Heart left ventricle (tissue), 16 donors: ENCODE results near the gene FBXW7. TPM values are rescaled to one million over a fixed set of nuclear protein-coding genes. Genes with fewer than 3 reads are reported as not detected.

Experiments
- ATAC-seq, 4 donors: fragments of 200-7000 bp; cut with Tn5 transposase; one replicate each; pipeline ENCODE4 v1.9.1; 2020 to 2022; ENCODE audit warnings: moderate library complexity in 4 of 4, mild to moderate bottlenecking in 3 of 4, moderate number of reproducible peaks in 1 of 4
- DNase-seq, 5 donors: peaks; one replicate each; pipeline ENCODE4 v3.0.0-alpha.2; 2020
- H3K27ac ChIP-seq, 12 donors: fragments of 200-600 bp; sonication (generic) in 4 of 12; one replicate each; pipeline versions ENCODE4 v1.5.0 to v1.8.0; 2016 to 2022; ENCODE audit warnings: mild to moderate bottlenecking in 2 of 12
- H3K27me3 ChIP-seq, 9 donors: fragments of 200-600 bp; sonication (generic) in 2 of 9; one replicate each; pipeline versions ENCODE4 v1.5.1 to v1.8.0; 2016 to 2022; ENCODE audit warnings: mild to moderate bottlenecking in 3 of 9
- H3K36me3 ChIP-seq, 9 donors: fragments of 200-600 bp; sonication (generic) in 2 of 9; one replicate each; pipeline versions ENCODE4 v1.5.0 to v1.8.0; 2018 to 2022; ENCODE audit warnings: mild to moderate bottlenecking in 2 of 9
- H3K4me1 ChIP-seq, 12 donors: fragments of 200-600 bp; sonication (generic) in 4 of 12; one replicate each; pipeline versions ENCODE4 v1.5.0 to v1.8.0; 2016 to 2022; ENCODE audit warnings: mild to moderate bottlenecking in 3 of 12
- H3K4me3 ChIP-seq, 12 donors: fragments of 200-600 bp; sonication (generic) in 4 of 12; one replicate each; pipeline versions ENCODE4 v1.5.0 to v1.8.0; 2017 to 2022; ENCODE audit warnings: mild to moderate bottlenecking in 9 of 12, moderate library complexity in 4 of 12
- H3K9me3 ChIP-seq, 12 donors: fragments of 200-600 bp; sonication (generic) in 4 of 12; one replicate each; pipeline versions ENCODE4 v1.5.0 to v1.8.0; 2016 to 2022; ENCODE audit warnings: mild to moderate bottlenecking in 1 of 12
- CTCF ChIP-seq, 12 donors: fragments of 200-600 bp; sonication (generic) in 4 of 12; IDR thresholded peaks; one replicate each; pipeline versions ENCODE4 v1.5.0 to v1.8.0; 2018 to 2022; ENCODE audit warnings: antibody characterized with exemption in 12 of 12, mild to moderate bottlenecking in 5 of 12
- POLR2A ChIP-seq, 2 donors: fragments of 450-650 bp; IDR thresholded peaks; one replicate each; pipeline ENCODE4 v1.6.1; 2017; ENCODE audit warnings: antibody characterized with exemption in 2 of 2, mild to moderate bottlenecking in 2 of 2, moderate library complexity in 2 of 2
- WGBS, 4 donors: extraction: QIAGEN DNeasy Blood & Tissue Kit in 2 of 4; methylation state at CpG; one replicate each; pipeline versions ENCODE4 v1.1.5 to v1.1.7; 2013 to 2018; 5-methylcytosine and 5-hydroxymethylcytosine counted together
- intact Hi-C, 10 donors: fragments of 100-400 bp; cut with DNase I; formaldehyde crosslinking; loops; one replicate each; pipeline versions ENCODE4 v1.11.1 to v1.14.2; 2022
- polyA plus RNA-seq, 2 donors: library from polyadenylated mRNA; stranded (reverse); fragments of 200-250 nt; gene quantifications; one replicate each; pipeline ENCODE4 v1.2.3, GENCODE V29; 2013
- total RNA-seq, 9 donors: library from RNA; depleted of rRNA in 2 of 9; stranded (reverse); fragments of >200 nt in 2 of 9; fragmentation: NEBNext Ultra II Directional in 3 of 9; extraction: Animal tissue kit (Norgen Biotek cat#: 25700) in 3 of 9; gene quantifications; one replicate each; pipeline versions ENCODE4 v1.1.0 to v1.2.4, GENCODE V29; 2016 to 2023
- donor health status: ischemic (EF 13 %, LVEDD 7.1; RV severe dilation, severe dysfunction).
- donor health status: healthy with polysubstance abuse.
- donor health status: DM: no; HTN: yes; CAD: no.
- donor health status: DM: no; HTN: no; CAD: no.
- donor health status: ischemic (EF 25% LVEDD 6.9; RV normal size, moderate dysfunction).
- donor health status: ischemic (EF 25% LVEDD 5.7; RV mildly dilated, moderate dysfunction).
- donor health status: healthy.
- donor health status: DM: yes; HTN: yes; CAD: no.
- donor health status: ischemic (EF 35%, LVEDD 5.7; RV mildly dilated, moderate dysfunction).
- donor health status: nonischemic (EF 11% LVEDD 7.7; RV severe dilation, severe dysfunction).
- donor health status: DM: yes; HTN: yes; CAD: no.
- donor health status: PGD.
- donor health status: ischemic (EF 29% LVEDD 5.4; RV normal size, mild dysfunction).
- donor health status: nonischemic (EF 23%, LVEDD 6.1; RV moderate dilation, normal function).

Gene FBXW7
- total and polyA plus RNA-seq, 11 donors, result 20.6 to 74.1 (median 59.8) TPM

- Histone ChIP-seq H3K4me1 (peaks cover 0 to 5% (median 0%) of the 10 kb centered on the region in 12 donors), H3K4me3 (no peak overlapping the region), H3K36me3 (peaks cover 0 to 6% (median 0%) of the 10 kb centered on the region in 9 donors), H3K27ac (no peak overlapping the region), H3K9me3 (peaks cover 0 to 3% (median 0%) of the 10 kb centered on the region in 12 donors), H3K27me3 (no peaks in the 10 kb centered on the region)
- DNase-seq (no peak), ATAC-seq (no peak)
- WGBS, 4 donors, result 98 to 100% (median 99%) methylated on average over 2 of the region's 2 CpGs
- TF ChIP-seq CTCF (IDR thresholded peaks at IDR 0.05), result no peak
- TF ChIP-seq POLR2A (IDR thresholded peaks at IDR 0.05), result no peak
- intact Hi-C loops, result no loop called here
These were observed 104.1 kb downstream of the FBXW7 start for GRCh38 chr4:152431784-152432183.

GRCh38 chr4:152431291-152431690 lies 104.6 kb downstream of the FBXW7 start:
- ATAC-seq (no peak), DNase-seq (no peak)
- intact Hi-C loops, result no loop called here
- Histone ChIP-seq H3K4me1 (peaks cover 0 to 5% (median 0%) of the 10 kb centered on the region in 12 donors), H3K27ac (no peak overlapping the region), H3K4me3 (no peak overlapping the region), H3K36me3 (peaks cover 0 to 9% (median 0%) of the 10 kb centered on the region in 9 donors), H3K27me3 (no peaks in the 10 kb centered on the region), H3K9me3 (no peaks in the 10 kb centered on the region)
- TF ChIP-seq CTCF (IDR thresholded peaks at IDR 0.05) (no peak), POLR2A (IDR thresholded peaks at IDR 0.05) (no peak)

- DNase-seq (no peak), ATAC-seq (no peak)
- Histone ChIP-seq H3K36me3 (peaks cover 0 to 9% (median 0%) of the 10 kb centered on the region in 9 donors), H3K9me3 (no peaks in the 10 kb centered on the region), H3K4me1 (peaks cover 0 to 8% (median 0%) of the 10 kb centered on the region in 12 donors), H3K4me3 (no peak overlapping the region), H3K27ac (no peak overlapping the region), H3K27me3 (no peaks in the 10 kb centered on the region)
- intact Hi-C loops, result no loop called here
- TF ChIP-seq POLR2A (IDR thresholded peaks at IDR 0.05), result no peak
- no peak for TF ChIP-seq CTCF (IDR thresholded peaks at IDR 0.05)
These were observed 105.4 kb downstream of the FBXW7 start for GRCh38 chr4:152430507-152430906.

- H3K36me3 ChIP-seq, result peaks cover 0 to 9% (median 0%) of the 10 kb centered on the region in 9 donors
- no peak overlapping the region for H3K27ac ChIP-seq
- H3K4me3 ChIP-seq, result no peak overlapping the region
- no peaks in the 10 kb centered on the region for H3K9me3 ChIP-seq
- WGBS, 4 donors, result 88 to 92% (median 90%) methylated on average over 2 of the region's 2 CpGs
- TF ChIP-seq POLR2A (IDR thresholded peaks at IDR 0.05), result no peak
- no peak for TF ChIP-seq CTCF (IDR thresholded peaks at IDR 0.05)
- H3K27me3 ChIP-seq, result no peaks in the 10 kb centered on the region
- intact Hi-C loops, result no loop called here
- peaks cover 0 to 28% (median 0%) of the 10 kb centered on the region in 12 donors for H3K4me1 ChIP-seq
- no peak for DNase-seq
- ATAC-seq, result no peak
These were observed 107.9 kb downstream of the FBXW7 start for GRCh38 chr4:152427981-152428380.
